Loucy (cell line): ENCODE data around the gene SBF2.

Experiments
- EZH2phosphoT487 ChIP-seq: fragments of 200-600 bp; IDR thresholded peaks from 2 replicates; pipeline ENCODE4 v1.6.1; 2018; ENCODE audit warnings: antibody characterized with exemption, mild to moderate bottlenecking, moderate library complexity, borderline replicate concordance
- TF ChIP-seq, protein P1 (sequence below): fragments of 200-600 bp; sonication (generic); conservative IDR thresholded peaks from 2 replicates; pipeline ENCODE4 v1.5.1; 2014; ENCODE audit warnings: mild to moderate bottlenecking, antibody characterized with exemption, low read length

DNA sequence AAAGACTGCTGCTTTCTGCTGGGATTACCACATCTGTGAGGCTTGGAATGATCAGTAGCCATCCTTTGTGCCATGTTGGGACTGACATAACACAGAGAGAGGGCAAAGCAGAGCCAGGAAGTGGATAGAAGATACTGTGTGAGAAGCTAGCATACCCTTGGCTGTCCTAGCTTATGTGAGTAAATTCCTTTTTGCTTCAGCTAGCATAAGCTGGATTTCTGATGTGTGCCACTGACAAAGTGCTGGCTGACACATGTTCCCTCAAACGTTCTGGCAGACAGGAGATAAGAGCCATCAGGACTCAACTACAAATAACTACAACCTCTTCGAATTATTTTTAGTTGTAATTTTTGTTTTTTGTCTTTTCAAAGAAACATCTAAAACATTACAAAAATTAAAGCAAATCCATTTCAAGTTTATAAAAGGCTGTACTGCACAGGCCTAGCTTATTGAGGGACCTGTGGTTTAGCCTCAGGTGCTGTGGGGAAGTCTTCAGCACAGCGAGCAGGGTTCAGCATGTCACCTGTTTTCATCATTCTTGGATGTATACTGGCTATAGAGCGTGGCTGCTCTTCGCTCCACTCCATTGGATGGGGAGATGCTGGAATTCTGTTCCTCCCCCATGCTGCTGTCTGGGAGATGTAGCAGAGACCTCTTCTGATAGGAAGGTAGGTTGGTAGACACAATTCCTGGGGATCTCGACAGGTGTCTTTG is 509.3 kb downstream of the SBF2 start:
- TF ChIP-seq, protein P1, sequence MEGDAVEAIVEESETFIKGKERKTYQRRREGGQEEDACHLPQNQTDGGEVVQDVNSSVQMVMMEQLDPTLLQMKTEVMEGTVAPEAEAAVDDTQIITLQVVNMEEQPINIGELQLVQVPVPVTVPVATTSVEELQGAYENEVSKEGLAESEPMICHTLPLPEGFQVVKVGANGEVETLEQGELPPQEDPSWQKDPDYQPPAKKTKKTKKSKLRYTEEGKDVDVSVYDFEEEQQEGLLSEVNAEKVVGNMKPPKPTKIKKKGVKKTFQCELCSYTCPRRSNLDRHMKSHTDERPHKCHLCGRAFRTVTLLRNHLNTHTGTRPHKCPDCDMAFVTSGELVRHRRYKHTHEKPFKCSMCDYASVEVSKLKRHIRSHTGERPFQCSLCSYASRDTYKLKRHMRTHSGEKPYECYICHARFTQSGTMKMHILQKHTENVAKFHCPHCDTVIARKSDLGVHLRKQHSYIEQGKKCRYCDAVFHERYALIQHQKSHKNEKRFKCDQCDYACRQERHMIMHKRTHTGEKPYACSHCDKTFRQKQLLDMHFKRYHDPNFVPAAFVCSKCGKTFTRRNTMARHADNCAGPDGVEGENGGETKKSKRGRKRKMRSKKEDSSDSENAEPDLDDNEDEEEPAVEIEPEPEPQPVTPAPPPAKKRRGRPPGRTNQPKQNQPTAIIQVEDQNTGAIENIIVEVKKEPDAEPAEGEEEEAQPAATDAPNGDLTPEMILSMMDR = no peak
- no peak for TF ChIP-seq EZH2phosphoT487
